Ureter (tissue), 1 donor: ENCODE results near the gene RPL7L1. TPM values are rescaled to one million over a fixed set of nuclear protein-coding genes. Genes with fewer than 3 reads are reported as not detected.
"Not testable (repeated sequence)": the region's sequence is repeated elsewhere in the genome, so short reads cannot be mapped to it uniquely, and the experiment has no call there.

Experiments used
- DNase-seq: peaks from one replicate; pipeline ENCODE4 v3.0.0-alpha.2; 2020; ENCODE audit warnings: low spot score
- total RNA-seq: library from RNA; stranded (reverse); gene quantifications from one replicate; pipeline ENCODE4 v1.2.4, GENCODE V29; 2023
- donor health status: DM: yes; HTN: yes; CAD: no.

Gene RPL7L1
- total RNA-seq, 1 donor from 2014 or later: 73.4 TPM

DNA sequence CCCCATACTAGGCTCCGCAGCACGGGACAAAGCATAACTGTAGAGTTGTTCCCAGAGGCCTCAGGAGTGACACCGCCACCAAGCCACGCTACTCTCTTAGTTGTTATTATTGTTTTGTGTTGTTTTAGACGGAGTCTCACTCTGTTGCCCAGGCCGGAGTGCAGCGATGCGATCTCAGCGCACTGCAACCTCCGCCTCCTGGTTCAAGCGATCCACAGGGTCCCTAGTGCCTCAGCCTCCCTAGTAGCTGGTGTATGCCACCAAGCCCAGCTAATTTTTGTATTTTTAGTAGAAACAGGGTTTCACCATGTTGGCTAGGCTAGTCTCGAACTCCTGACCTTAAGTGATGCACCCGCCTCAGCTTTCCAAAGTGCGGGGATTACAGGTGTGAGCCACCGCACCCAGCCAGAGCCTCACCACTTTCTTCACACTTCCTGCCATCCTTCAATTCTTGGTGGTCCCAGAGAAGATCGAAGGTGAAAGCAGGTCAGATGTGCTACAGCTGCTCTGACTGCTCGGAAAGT is 11.8 kb downstream of the RPL7L1 start:
- DNase-seq: no peak

- not testable (repeated sequence) for DNase-seq
These were observed 14.8 kb downstream of the RPL7L1 start for GRCh38 chr6:42894041-42894828.

GRCh38 chr6:42896178-42896719 is 16.8 kb downstream of the RPL7L1 start:
- no peak for DNase-seq

DNA sequence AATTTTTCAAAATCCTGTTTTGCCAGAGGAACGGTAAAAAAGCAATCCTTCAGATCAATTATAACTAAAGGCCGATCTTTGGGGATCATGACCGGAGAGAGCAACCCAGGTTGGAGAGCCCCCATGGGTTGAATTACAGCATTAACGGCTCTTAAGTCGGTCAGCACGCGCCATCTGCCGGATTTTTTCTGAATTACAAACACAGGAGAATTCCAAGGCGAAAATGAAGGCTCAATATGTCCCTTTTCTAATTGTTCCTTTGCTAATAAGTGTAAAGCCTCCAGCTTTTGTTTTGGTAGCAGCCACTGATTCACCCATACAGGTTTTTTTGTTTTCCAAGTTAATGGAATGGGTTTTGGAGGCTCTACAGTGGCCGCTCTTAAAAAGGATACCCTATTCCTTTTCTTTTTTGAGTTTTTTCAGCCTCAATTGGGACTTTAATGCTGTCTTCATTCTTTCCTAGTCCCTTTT is 19.5 kb downstream of the RPL7L1 start:
- DNase-seq: peak; percentile 75

GRCh38 chr6:42899871-42900270 is 20.5 kb downstream of the RPL7L1 start:
- no peak for DNase-seq

DNA sequence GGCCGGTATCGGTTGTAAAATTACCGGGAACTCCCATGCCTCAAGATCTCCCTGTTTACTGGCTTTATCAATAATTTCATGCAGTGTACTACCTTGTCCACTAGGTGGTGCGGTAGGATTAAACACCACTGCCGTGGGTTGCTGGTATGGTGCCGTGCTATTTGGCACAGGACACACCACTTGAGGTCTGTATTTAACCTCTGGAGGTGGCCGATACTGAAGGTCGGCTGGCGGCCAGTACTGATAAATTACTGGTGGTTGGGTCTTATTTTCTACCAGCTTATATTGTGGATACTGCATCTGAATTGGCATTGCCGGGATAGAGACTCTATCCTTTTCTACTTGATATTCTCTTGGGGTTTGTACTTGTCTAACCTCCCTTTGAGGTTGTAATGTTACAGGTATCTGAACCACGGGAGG is 22.1 kb downstream of the RPL7L1 start:
- DNase-seq: peak; percentile 86

- not testable (repeated sequence) for DNase-seq
These were observed 23.2 kb downstream of the RPL7L1 start for GRCh38 chr6:42902429-42903263.

DNA sequence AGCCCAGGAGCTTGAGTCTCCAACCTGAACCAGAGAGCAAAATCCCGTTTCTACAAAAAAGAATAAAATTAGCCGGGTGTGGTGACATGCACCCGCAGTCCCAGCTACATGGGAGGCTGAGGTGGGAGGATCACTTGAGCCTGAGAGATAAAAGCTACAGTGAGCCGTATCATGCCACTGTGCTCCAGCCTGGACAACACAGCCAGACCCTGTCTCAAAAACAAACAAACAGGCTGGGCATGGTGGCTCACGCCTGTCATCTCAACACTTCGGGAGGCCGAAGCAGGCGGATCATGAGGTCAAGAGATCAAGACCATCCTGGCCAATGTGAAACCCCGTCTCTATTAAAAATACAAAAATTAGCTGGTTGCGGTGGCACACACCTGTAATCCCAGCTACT is 25.1 kb downstream of the RPL7L1 start:
- DNase-seq: no peak

DNA sequence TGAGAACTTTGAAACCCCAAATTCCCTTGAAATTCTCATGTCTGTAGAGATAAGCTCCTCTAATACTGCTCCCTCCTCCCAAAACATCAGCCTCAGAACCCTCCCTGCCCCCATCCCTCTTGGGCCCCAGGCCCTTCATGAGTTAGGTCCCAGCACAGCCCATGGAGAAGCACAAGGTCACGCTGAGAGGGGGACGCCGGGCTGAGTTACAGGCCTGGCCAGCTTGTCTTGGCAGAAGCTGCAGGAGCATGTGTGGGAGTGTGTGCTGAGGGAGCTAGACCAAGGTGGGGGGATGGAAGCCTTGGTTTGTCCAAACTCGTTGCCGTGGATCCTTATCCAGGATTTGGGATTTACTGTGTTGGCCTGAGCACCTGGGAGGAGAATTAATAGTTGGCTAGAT is 27.9 kb downstream of the RPL7L1 start:
- DNase-seq: no peak

DNA sequence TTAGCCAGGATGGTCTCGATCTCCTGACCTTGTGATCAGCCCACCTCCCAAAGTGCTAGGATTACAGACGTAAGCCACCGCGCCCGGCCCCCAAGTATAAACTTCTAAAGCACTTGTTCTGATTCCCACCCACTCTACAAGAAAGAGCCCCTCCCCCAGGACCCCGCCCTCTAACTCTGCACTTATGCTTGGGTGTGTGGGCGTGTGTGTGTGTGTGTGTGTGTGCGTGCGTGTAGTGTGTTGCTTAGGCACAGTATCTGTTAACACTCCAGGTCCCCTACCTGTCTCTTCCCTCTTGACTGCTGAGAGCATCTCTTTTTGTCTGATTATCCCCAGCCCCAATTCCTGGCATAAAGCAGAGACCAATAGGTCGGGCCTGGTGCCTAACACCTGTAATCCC is 30.4 kb downstream of the RPL7L1 start:
- no peak for DNase-seq

DNA sequence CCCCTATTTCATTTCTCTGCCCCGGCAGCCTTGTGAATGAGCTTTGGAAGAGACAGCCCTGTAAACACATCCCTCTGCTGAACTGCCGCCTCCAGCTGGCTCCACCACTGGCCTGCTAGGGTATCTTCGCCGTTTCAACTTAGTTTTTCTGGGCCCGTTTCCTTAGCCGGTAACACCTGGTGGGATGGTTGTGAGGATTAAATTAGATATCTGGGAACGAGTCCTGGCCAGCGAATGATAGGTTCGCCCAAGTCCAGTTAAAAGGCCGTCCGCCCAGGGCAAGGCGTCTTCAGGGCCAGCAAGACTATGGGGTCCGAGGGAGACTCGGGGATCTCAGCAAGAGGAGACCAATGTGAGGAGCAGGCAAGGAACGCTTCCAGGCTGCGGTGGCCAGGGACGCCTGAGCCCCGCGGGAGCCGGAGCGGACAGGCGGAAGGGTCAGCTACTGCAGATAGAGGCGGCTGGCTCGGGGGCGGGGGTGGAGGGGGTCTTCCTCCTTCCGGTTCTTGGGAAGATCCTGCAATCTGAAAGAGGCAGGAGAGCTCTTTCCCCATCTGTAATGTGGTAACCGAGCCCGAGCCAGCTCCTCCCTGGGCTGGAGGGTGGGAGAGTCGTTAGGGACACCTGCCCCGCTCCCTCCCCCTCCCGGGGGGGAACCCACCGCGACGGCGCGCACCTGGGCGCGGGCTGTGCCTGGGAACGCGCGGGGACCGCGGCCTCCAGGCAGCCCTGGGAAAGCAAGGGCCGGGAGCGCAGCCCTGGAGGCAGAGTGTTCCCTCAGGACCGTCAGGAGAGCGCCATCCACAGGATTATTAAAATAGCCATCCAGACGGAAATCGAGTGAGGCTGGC is 32.0 kb downstream of the RPL7L1 start:
- no peak for DNase-seq

DNA sequence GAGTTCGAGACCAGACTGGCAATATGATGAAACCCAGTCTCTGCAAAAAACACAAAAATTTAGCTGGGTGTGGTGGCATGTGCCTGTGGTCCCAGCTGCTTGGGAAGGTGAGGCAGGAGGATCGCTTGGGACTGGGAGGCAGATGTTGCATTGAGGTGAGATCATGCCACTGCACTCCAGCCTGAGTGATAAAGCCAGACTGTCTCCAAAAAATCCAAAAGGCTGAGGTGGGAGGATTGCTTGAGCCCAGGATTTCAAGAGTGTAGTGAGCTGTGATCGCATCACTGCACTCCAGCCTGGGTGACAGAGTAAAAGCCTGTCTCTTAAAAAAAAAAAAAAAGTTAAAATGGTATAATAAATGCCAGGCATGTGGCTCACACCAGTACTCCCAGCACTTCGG is 35.1 kb downstream of the RPL7L1 start:
- DNase-seq: no peak

DNA sequence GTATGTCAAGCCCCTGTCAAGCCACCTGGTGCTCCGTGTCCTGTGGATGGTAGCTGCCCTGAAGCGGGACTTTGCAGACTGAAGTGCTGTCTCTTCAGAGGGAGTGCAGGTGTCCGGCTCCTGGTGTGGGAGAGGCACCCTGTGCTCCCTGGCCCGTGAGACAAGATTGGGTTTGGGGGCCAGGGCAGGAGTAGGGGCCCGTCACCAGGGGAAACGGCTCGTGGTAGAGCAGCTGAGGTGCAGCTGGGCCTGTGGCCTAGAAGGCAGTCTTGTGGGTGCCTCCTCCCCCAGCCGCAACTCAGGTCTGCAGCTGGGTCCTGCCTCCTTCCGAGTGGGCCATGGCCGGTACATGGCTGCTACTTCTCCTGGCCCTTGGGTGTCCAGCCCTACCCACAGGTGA is 36.3 kb downstream of the RPL7L1 start, which contains the start of gene PTCRA:
PTCRA (plus strand) TSS at position 322 of the 400 bp plus-strand sequence; CDS start at position 339, 17 bp downstream.
- DNase-seq: no peak

- DNase-seq: no peak
These were observed 36.9 kb downstream of the RPL7L1 start for GRCh38 chr6:42916288-42916687.

DNA sequence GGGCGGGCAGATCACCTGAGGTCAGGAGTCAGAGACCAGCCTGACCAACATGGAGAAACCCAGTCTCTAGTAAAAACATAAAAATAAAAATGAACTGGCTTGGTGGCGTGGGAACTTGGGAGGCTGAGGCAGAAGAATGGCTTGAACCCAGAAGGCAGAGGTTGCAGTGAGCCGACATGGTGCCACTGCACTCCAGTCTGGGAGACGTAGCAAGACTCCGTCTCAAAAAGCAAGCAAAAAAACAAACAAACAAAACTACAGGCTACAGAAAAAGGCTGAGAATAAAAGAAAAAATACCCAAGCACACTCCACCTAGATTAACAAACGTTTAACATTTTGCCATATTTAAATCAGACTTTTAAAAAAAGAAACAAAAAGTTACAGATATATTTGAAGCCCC is 42.4 kb downstream of the RPL7L1 start:
- DNase-seq: no peak

DNA sequence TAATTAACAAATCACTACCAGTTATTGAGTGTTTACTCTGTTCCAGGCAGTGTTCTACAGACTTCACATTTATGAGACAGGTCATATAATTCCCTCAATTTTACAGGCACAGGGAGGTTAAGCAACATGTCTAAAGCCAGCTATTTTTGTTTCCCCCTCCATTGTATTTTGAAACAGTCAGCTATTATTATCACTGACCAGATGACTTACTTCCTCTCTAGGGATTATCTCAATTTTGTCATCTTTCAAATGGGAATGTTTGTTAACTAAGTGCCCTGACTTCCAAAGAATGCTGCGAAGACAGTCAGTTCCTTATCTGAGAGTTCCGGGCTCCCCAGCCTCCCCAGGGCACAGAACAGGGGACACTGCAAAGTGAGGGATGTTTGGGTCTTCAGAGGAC is 44.2 kb downstream of the RPL7L1 start:
- no peak for DNase-seq

- no peak for DNase-seq
These were observed 45.9 kb downstream of the RPL7L1 start for GRCh38 chr6:42925248-42925857.

- DNase-seq: peak; percentile 93
These were observed 49.8 kb downstream of the RPL7L1 start, which contains the start of gene CNPY3 for GRCh38 chr6:42928986-42929820. TSS of gene CNPY3 (plus strand) at chr6:42929480. CDS start at chr6:42929571, 91 bp downstream.

DNA sequence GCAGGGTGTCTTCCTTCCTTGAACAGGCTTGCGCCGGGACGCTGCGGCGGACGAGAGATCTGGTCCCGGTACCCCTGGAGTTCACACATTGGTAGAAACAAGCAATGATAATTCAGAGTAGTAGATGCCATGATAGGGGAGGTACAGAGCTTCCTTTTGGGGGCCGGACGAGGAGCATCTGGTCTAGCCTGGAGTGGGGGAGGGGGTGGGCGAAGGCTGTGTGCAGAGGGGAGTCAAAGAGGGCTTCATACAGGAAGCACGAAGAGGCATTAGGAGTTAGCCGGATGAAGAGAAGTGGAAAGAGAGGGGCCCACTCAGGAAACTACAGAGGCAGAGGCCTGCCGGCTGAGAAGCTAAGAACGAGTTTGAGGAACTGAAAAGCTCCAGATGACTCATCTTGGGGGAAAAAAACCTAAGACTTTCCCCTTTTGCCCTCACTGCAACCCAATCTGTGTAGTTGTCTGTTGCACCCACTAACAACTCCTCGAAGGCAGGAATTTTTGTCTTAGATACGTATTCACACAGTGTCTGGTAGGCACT is 50.5 kb downstream of the RPL7L1 start:
- peak; percentile 49 for DNase-seq
